Loucy (cell line): ENCODE measurements around the gene ATP11A.

Experiments
- EZH2phosphoT487 ChIP-seq: fragments of 200-600 bp; IDR thresholded peaks from 2 replicates; pipeline ENCODE4 v1.6.1; 2018; ENCODE audit warnings: antibody characterized with exemption, mild to moderate bottlenecking, moderate library complexity, borderline replicate concordance
- TF ChIP-seq, protein P1 (sequence below): fragments of 200-600 bp; sonication (generic); conservative IDR thresholded peaks from 2 replicates; pipeline ENCODE4 v1.5.1; 2014; ENCODE audit warnings: mild to moderate bottlenecking, antibody characterized with exemption, low read length

DNA sequence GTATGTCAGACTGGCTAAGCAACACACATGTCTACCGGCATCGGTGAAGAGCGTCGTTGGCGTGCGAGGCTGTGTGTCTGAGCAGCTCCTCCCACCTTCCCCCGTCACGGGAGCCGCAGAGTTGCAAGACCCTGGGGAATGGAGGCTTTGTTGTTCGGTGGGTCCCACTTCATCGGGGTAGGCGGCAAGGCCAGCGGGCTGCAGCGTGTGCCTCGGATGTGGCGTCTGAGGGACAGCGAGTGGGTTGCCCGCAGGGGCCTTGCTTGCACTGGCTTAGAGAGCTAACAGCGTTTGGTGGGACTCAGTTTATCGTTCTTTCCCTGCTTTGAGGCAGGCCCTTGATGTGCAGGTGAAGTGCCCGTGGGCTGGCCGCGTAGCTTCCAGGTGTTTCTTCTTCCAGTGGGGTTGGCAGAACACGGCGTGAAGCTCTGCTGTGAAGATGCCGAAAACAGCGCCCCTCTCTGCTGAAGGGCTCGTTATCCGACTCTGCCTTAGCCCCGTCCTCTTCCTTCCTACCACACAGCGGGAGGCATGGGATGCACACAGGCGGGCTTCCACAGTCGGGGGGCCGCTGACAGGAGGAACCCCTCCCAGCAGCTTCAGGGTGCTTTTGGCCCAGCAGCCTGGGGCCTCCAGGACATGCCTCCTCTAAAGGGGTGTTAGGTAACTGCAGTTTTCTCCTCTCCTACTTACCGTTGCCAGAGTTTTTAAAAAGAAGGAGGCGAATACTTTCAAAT is 85.2 kb downstream of the ATP11A start:
- TF ChIP-seq, protein P1, sequence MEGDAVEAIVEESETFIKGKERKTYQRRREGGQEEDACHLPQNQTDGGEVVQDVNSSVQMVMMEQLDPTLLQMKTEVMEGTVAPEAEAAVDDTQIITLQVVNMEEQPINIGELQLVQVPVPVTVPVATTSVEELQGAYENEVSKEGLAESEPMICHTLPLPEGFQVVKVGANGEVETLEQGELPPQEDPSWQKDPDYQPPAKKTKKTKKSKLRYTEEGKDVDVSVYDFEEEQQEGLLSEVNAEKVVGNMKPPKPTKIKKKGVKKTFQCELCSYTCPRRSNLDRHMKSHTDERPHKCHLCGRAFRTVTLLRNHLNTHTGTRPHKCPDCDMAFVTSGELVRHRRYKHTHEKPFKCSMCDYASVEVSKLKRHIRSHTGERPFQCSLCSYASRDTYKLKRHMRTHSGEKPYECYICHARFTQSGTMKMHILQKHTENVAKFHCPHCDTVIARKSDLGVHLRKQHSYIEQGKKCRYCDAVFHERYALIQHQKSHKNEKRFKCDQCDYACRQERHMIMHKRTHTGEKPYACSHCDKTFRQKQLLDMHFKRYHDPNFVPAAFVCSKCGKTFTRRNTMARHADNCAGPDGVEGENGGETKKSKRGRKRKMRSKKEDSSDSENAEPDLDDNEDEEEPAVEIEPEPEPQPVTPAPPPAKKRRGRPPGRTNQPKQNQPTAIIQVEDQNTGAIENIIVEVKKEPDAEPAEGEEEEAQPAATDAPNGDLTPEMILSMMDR, result no peak
- TF ChIP-seq EZH2phosphoT487, result no peak
